ENCODE measurements around the gene EPN1. TPM values are rescaled to one million over a fixed set of nuclear protein-coding genes. Genes with fewer than 3 reads are reported as not detected.
A peak's percentile ranks its signal among the peaks of the same experiment; 100 is the strongest.

EPN1 gene
- total and polyA plus RNA-seq, 2 of the 13 experiments (the other 11 are each of a cell fraction or from before 2014, with no cell fraction given) = 28.9 to 31.7 TPM

- peak; percentile 60; the same call in 1 of the 2 replicates for TF ChIP-seq TMF1 (CRISPR knock-in tag; IDR thresholded peaks at IDR 0.05; ENCODE audit: low read depth)
- no peak for TF ChIP-seq ZNF20 (CRISPR knock-in tag; IDR thresholded peaks at IDR 0.05)
- TF ChIP-seq ZZZ3 (CRISPR knock-in tag; IDR thresholded peaks at IDR 0.05; ENCODE audit: borderline replicate concordance) = no peak
- no peak for TF ChIP-seq ETS1 (CRISPR knock-in tag; IDR thresholded peaks at IDR 0.05)
- no peak for TF ChIP-seq MIER3 (CRISPR knock-in tag; IDR thresholded peaks at IDR 0.05; ENCODE audit: borderline replicate concordance)
- no peak for TF ChIP-seq HOXA7 (CRISPR knock-in tag; IDR thresholded peaks at IDR 0.05)
- TF ChIP-seq KLF12 (CRISPR knock-in tag; IDR thresholded peaks at IDR 0.05; ENCODE audit: borderline replicate concordance) = peak; percentile 73; the same call in 1 of the 2 replicates
- TF ChIP-seq ZNF160 (CRISPR knock-in tag; IDR thresholded peaks at IDR 0.05) = 0 out of 2 replicates have a peak, but pooled peaks have one; percentile 16
- TF ChIP-seq KLF15 (CRISPR knock-in tag; IDR thresholded peaks at IDR 0.05; ENCODE audit: borderline replicate concordance) = no peak
- 0 out of 2 replicates have a peak, but pooled peaks have one; percentile 30 for TF ChIP-seq HNF4G (IDR thresholded peaks at IDR 0.05; ENCODE audit: borderline replicate concordance, low read depth, low read length)
- TF ChIP-seq HNF4G (CRISPR knock-in tag; IDR thresholded peaks at IDR 0.05; ENCODE audit: borderline replicate concordance, low read depth) = 0 out of 2 replicates have a peak, but pooled peaks have one; percentile 14
- peak; percentile 73; the same call in 1 of the 2 replicates for TF ChIP-seq ZNF558 (CRISPR knock-in tag; IDR thresholded peaks at IDR 0.05; ENCODE audit: borderline replicate concordance)
- TF ChIP-seq POGZ (CRISPR knock-in tag; IDR thresholded peaks at IDR 0.05) = no peak
- TF ChIP-seq NONO (IDR thresholded peaks at IDR 0.05) = no peak
- TF ChIP-seq NONO (CRISPR knock-in tag; conservative IDR thresholded peaks at IDR 0.05) = peak; percentile 37; the same call in 1 of the 2 replicates
- TF ChIP-seq ZNF563 (CRISPR knock-in tag; IDR thresholded peaks at IDR 0.05) = peak; percentile 85
- TF ChIP-seq ARID5B (CRISPR knock-in tag; IDR thresholded peaks at IDR 0.05) = peak; percentile 9; the same call in 1 of the 2 replicates
- TF ChIP-seq ZSCAN29 (CRISPR knock-in tag; conservative IDR thresholded peaks at IDR 0.05) = peak; percentile 54; the same call in 1 of the 2 replicates
- TF ChIP-seq POLR2G (IDR thresholded peaks at IDR 0.05; ENCODE audit: low read depth, low read length) = no peak; the same call in 1 of the 2 replicates
- TF ChIP-seq ZNF329 (CRISPR knock-in tag; IDR thresholded peaks at IDR 0.05; ENCODE audit: low read depth) = 0 out of 2 replicates have a peak, but pooled peaks have one; percentile 54
- peak; percentile 11; the same call in 1 of the 2 replicates for TF ChIP-seq ZIK1 (CRISPR knock-in tag; IDR thresholded peaks at IDR 0.05; ENCODE audit: borderline replicate concordance, low read depth)
- no peak for TF ChIP-seq KDM1A (CRISPR knock-in tag; IDR thresholded peaks at IDR 0.05)
- TF ChIP-seq ZNF883 (CRISPR knock-in tag; IDR thresholded peaks at IDR 0.05; ENCODE audit: not compliant biosample characterization) = peak; percentile 45
- TF ChIP-seq ZNF501 (CRISPR knock-in tag; IDR thresholded peaks at IDR 0.05) = no peak; the same call in 1 of the 2 replicates
- no peak; the same call in 1 of the 2 replicates for TF ChIP-seq PAX8 (CRISPR knock-in tag; IDR thresholded peaks at IDR 0.05; ENCODE audit: borderline replicate concordance)
- peak; percentile 47 for TF ChIP-seq CBX1 (IDR thresholded peaks at IDR 0.05; ENCODE audit: low read depth)
Measured at GRCh38 chr19:55654868-55655647, 20.0 kb upstream of the EPN1 start, which contains the start of gene U2AF2 (continued).
